Neural cell (in vitro differentiated cells): ENCODE results near the gene COQ7. TPM values are rescaled to one million over a fixed set of nuclear protein-coding genes. Genes with fewer than 3 reads are reported as not detected.

Source experiments
- H2AFZ ChIP-seq: fragments of 200-600, 300-800 bp; sonication (generic), shearing (Covaris generic); 2 replicates; pipeline ENCODE4 v1.6.0; 2014; ENCODE audit warnings: low read depth, mild to moderate bottlenecking, antibody characterized with exemption, low read length, moderate library complexity
- H3F3A ChIP-seq: fragments of 200-600 bp; shearing (Covaris generic); 2 replicates; pipeline ENCODE4 v1.6.1; 2016; ENCODE audit warnings: mild to moderate bottlenecking, moderate library complexity, mixed read lengths, antibody characterized with exemption, low read length; ENCODE audit not compliant: insufficient read depth, poor library complexity, severe bottlenecking
- H3K27ac ChIP-seq: fragments of 200-600, 300-800 bp; sonication (generic), shearing (Covaris generic); 2 replicates; pipeline ENCODE4 v1.5.1; 2014; ENCODE audit warnings: mild to moderate bottlenecking, low read length, moderate library complexity
- H3K27me3 ChIP-seq: fragments of 300-800, 200-600 bp; sonication (generic), shearing (Covaris generic); 2 replicates; pipeline ENCODE4 v1.6.0; 2014; ENCODE audit warnings: mild to moderate bottlenecking, low read depth, low read length, moderate library complexity; ENCODE audit not compliant: insufficient read depth
- H3K36me3 ChIP-seq: fragments of 300-800, 200-600 bp; sonication (generic), shearing (Covaris generic); 2 replicates; pipeline ENCODE4 v1.5.1; 2014; ENCODE audit warnings: mild to moderate bottlenecking, antibody characterized with exemption, low read length, moderate library complexity; ENCODE audit not compliant: insufficient read depth
- H3K4me2 ChIP-seq: fragments of 300-800, 200-600 bp; sonication (generic), shearing (Covaris generic); 2 replicates; pipeline ENCODE4 v1.6.0; 2014; ENCODE audit warnings: mild to moderate bottlenecking, low read length
- H3K4me3 ChIP-seq: fragments of 300-800, 200-600 bp; sonication (generic), shearing (Covaris generic); 2 replicates; pipeline ENCODE4 v1.5.1; 2014; ENCODE audit warnings: mild to moderate bottlenecking, low read length, moderate library complexity
- H3K79me2 ChIP-seq: fragments of 200-600 bp; shearing (Covaris generic); replicated peaks from 2 replicates; pipeline ENCODE4 v1.6.0; 2014; ENCODE audit warnings: mild to moderate bottlenecking, low read length, moderate library complexity; ENCODE audit not compliant: insufficient read depth
- H3K9ac ChIP-seq: fragments of 300-800, 200-600 bp; sonication (generic), shearing (Covaris generic); 2 replicates; pipeline ENCODE4 v1.6.1; 2016; ENCODE audit warnings: mild to moderate bottlenecking, low read length, mixed read lengths
- H3K9me2 ChIP-seq: fragments of 200-600 bp; shearing (Covaris generic); 2 replicates; pipeline ENCODE4 v1.6.1; 2016; ENCODE audit warnings: mild to moderate bottlenecking, low read length, mixed read lengths; ENCODE audit not compliant: insufficient read depth
- H3K9me3 ChIP-seq: fragments of 200-600, 300-800 bp; sonication (generic), shearing (Covaris generic); 2 replicates; pipeline ENCODE4 v1.6.1; 2016; ENCODE audit warnings: mild to moderate bottlenecking, mixed run types, low read length, moderate library complexity, mixed read lengths
- H4K20me1 ChIP-seq: fragments of 200-600 bp; shearing (Covaris generic); 2 replicates; pipeline ENCODE4 v1.6.1; 2016; ENCODE audit warnings: mild to moderate bottlenecking, mixed run types; ENCODE audit not compliant: insufficient read depth
- CTCF ChIP-seq: fragments of 450-650 bp; IDR thresholded peaks from 2 replicates; pipeline ENCODE4 v1.5.1; 2014; ENCODE audit warnings: antibody characterized with exemption, mild to moderate bottlenecking, moderate library complexity; ENCODE audit not compliant: poor library complexity, severe bottlenecking
- EP300 ChIP-seq: fragments of 450-650 bp; conservative IDR thresholded peaks from 2 replicates; pipeline ENCODE4 v1.6.1; 2014; ENCODE audit warnings: antibody characterized with exemption, mild to moderate bottlenecking, moderate library complexity; ENCODE audit not compliant: poor library complexity, severe bottlenecking
- EZH2 ChIP-seq: fragments of 200-600, 300-800 bp; shearing (Covaris generic), sonication (generic); IDR thresholded peaks from 2 replicates; pipeline ENCODE4 v1.6.1; 2014; ENCODE audit warnings: antibody characterized with exemption, low read length, borderline replicate concordance, mild to moderate bottlenecking; ENCODE audit not compliant: insufficient read depth, poor library complexity, severe bottlenecking
- MXI1 ChIP-seq: fragments of 450-650 bp; conservative IDR thresholded peaks from 2 replicates; pipeline ENCODE4 v1.6.1; 2014; ENCODE audit warnings: antibody characterized with exemption, mild to moderate bottlenecking; ENCODE audit not compliant: poor library complexity, severe bottlenecking
- POLR2AphosphoS5 ChIP-seq: IDR thresholded peaks from 2 replicates; pipeline ENCODE4 v1.6.1; 2012
- RAD21 ChIP-seq: fragments of 450-650 bp; conservative IDR thresholded peaks from 2 replicates; pipeline ENCODE4 v1.6.1; 2014; ENCODE audit warnings: antibody characterized with exemption, mild to moderate bottlenecking, moderate library complexity
- SMC3 ChIP-seq: fragments of 450-650 bp; conservative IDR thresholded peaks from 2 replicates; pipeline ENCODE4 v1.6.1; 2014; ENCODE audit warnings: antibody characterized with exemption, mild to moderate bottlenecking, moderate library complexity; ENCODE audit not compliant: poor library complexity
- TAF1 ChIP-seq: IDR thresholded peaks from 2 replicates; pipeline ENCODE4 v1.6.1; 2012; ENCODE audit warnings: low read depth
- polyA plus RNA-seq: library from polyadenylated mRNA; depleted of rRNA; stranded (reverse); fragments of >200 nt; gene quantifications from 2 replicates; pipeline ENCODE4 v1.2.3, GENCODE V29; 2014

The COQ7 gene
- polyA plus RNA-seq, 1 donor from 2014 or later, result 38.5 TPM

GRCh38 chr16:19108409-19109287, 41.2 kb downstream of the COQ7 start:
- TF ChIP-seq EP300 (no peak), RAD21 (no peak), TAF1 (no peak)
- H3K27me3 ChIP-seq, result peaks cover 4% of the 10 kb centered on the region
- H3K36me3 ChIP-seq, result no peaks in the 10 kb centered on the region
- H4K20me1 ChIP-seq, result no peaks in the 10 kb centered on the region
- H3K79me2 ChIP-seq, result no peaks in the 10 kb centered on the region
- no peak overlapping the region for H2AFZ ChIP-seq
- H3F3A ChIP-seq, result no peaks in the 10 kb centered on the region
- no peak overlapping the region for H3K27ac ChIP-seq
- H3K9me2 ChIP-seq, result no peaks in the 10 kb centered on the region
- no peaks in the 10 kb centered on the region for H3K9me3 ChIP-seq
- H3K4me3 ChIP-seq, result no peak overlapping the region
- no peak overlapping the region for H3K4me2 ChIP-seq
- H3K9ac ChIP-seq, result no peak overlapping the region

- no peak for TF ChIP-seq MXI1
- no peak for TF ChIP-seq EP300
- TF ChIP-seq SMC3, result no peak
- no peak for TF ChIP-seq POLR2AphosphoS5
- TF ChIP-seq CTCF, result no peak
- TF ChIP-seq RAD21, result no peak
- no peak for TF ChIP-seq EZH2
- H3K4me3 ChIP-seq, result no peak overlapping the region
These were observed 41.9 kb downstream of the COQ7 start for GRCh38 chr16:19109288-19109664.

GRCh38 chr16:19110537-19111360, 43.3 kb downstream of the COQ7 start:
- H3K9ac ChIP-seq, result no peak overlapping the region
- no peaks in the 10 kb centered on the region for H3K79me2 ChIP-seq
- H2AFZ ChIP-seq, result no peak overlapping the region
- H3K4me2 ChIP-seq, result no peak overlapping the region
- no peaks in the 10 kb centered on the region for H3F3A ChIP-seq
- peaks cover 23% of the 10 kb centered on the region for H3K27me3 ChIP-seq
- no peak for TF ChIP-seq SMC3
- H3K9me3 ChIP-seq, result no peaks in the 10 kb centered on the region
- H3K9me2 ChIP-seq, result no peaks in the 10 kb centered on the region
- H3K27ac ChIP-seq, result no peak overlapping the region
- H3K36me3 ChIP-seq, result no peaks in the 10 kb centered on the region
- no peaks in the 10 kb centered on the region for H4K20me1 ChIP-seq
- H3K4me3 ChIP-seq, result no peak overlapping the region

More at GRCh38 chr16:19109288-19109664, 41.9 kb downstream of the COQ7 start:
- Histone ChIP-seq H3K27ac (no peak overlapping the region), H3F3A (no peaks in the 10 kb centered on the region), H3K4me2 (no peak overlapping the region), H3K36me3 (no peaks in the 10 kb centered on the region), H3K9ac (no peak overlapping the region), H3K9me3 (no peaks in the 10 kb centered on the region), H3K9me2 (no peaks in the 10 kb centered on the region), H2AFZ (no peak overlapping the region), H4K20me1 (no peaks in the 10 kb centered on the region), H3K79me2 (no peaks in the 10 kb centered on the region), H3K27me3 (peaks cover 8% of the 10 kb centered on the region)
